Measurements from ENCODE around the gene FBRS. TPM values are rescaled to one million over a fixed set of nuclear protein-coding genes. Genes with fewer than 3 reads are reported as not detected.

Gene FBRS
- polyA plus RNA-seq (2013, experiment 1 of 2) = 61.7 TPM
- polyA plus RNA-seq (2013, experiment 2 of 2) = 57.4 TPM

- H2AK5ac ChIP-seq (ENCODE audit: low read length, severe bottlenecking) = no peak within 1 kb of the TSS
- peak within 1 kb of the TSS in 1 of 2 experiments; percentile 87 for H3K23ac ChIP-seq (ENCODE audit: low read length in 2 of 2)
- no peaks in the 10 kb centered on the region for H3K27me3 ChIP-seq (ENCODE audit: control insufficient read depth in 1 of 2, insufficient read depth in 1 of 2, low read length in 2 of 2)
- DNase-seq = peak; percentile 100
- H2BK12ac ChIP-seq (ENCODE audit: low read length in 2 of 2) = peak within 1 kb of the TSS in 1 of 2 experiments; percentile 48
- H3K4ac ChIP-seq (ENCODE audit: low read depth in 1 of 2, low read length in 2 of 2) = peak within 1 kb of the TSS; percentile 81 to 85
- H3K4me3 ChIP-seq (ENCODE audit: insufficient read depth in 1 of 2, low read depth in 1 of 2, low read length in 2 of 2) = peak within 1 kb of the TSS; percentile 87 to 93
- H3K27ac ChIP-seq (ENCODE audit: low read length, poor library complexity, severe bottlenecking) = peak within 1 kb of the TSS; percentile 99
- H3K4me1 ChIP-seq (ENCODE audit: control insufficient read depth, insufficient read depth, low read depth, low read length) = peaks cover 22% of the 10 kb centered on the region
- H2BK120ac ChIP-seq (ENCODE audit: low read depth, low read length) = peak within 1 kb of the TSS; percentile 87
- H4K91ac ChIP-seq (ENCODE audit: low read length) = peak within 1 kb of the TSS; percentile 88
- H3K9ac ChIP-seq (ENCODE audit: low read length) = peak within 1 kb of the TSS; percentile 100
- H4K8ac ChIP-seq (ENCODE audit: low read length) = peak within 1 kb of the TSS; percentile 90
- peak within 1 kb of the TSS; percentile 95 to 99 for H3K18ac ChIP-seq (ENCODE audit: low read depth in 1 of 2, low read length in 2 of 2)
- peak within 1 kb of the TSS; percentile 73 for H2AFZ ChIP-seq (ENCODE audit: low read depth, low read length)
- peaks cover 52 to 61% of the 10 kb centered on the region in 2 experiments for H3K36me3 ChIP-seq (ENCODE audit: control insufficient read depth in 1 of 2, insufficient read depth in 2 of 2, low read depth in 1 of 2, low read length in 2 of 2)
- peak within 1 kb of the TSS; percentile 87 for H2BK15ac ChIP-seq (ENCODE audit: low read depth, poor library complexity, severe bottlenecking)
- peak within 1 kb of the TSS in 1 of 2 experiments; percentile 91 for H3K14ac ChIP-seq (ENCODE audit: low read length in 2 of 2)
- peak within 1 kb of the TSS; percentile 97 for H2BK5ac ChIP-seq (ENCODE audit: low read depth, low read length, poor library complexity, severe bottlenecking)
- H3K79me1 ChIP-seq (replicated peaks; ENCODE audit: low read length, poor library complexity, severe bottlenecking) = peaks cover 22% of the 10 kb centered on the region
- WGBS = under 1% methylated on average over 84 of the region's 86 CpGs
- no peaks in the 10 kb centered on the region for H3K9me3 ChIP-seq (ENCODE audit: control insufficient read depth, low read length)
- H3K4me2 ChIP-seq (ENCODE audit: low read length, poor library complexity, severe bottlenecking) = peak within 1 kb of the TSS; percentile 88
Measured at GRCh38 chr16:30657866-30658730, at the start of gene FBRS. FBRS (plus strand) TSS chr16:30658431; CDS start chr16:30659519, 1,088 bp downstream.

GRCh38 chr16:30609002-30609925 lies 49.0 kb upstream of the FBRS start:
- Histone ChIP-seq H2AFZ (ENCODE audit: low read depth, low read length) (peak overlapping the region; percentile 97), H2BK12ac (ENCODE audit: low read length in 2 of 2) (peak overlapping the region in 1 of 2 experiments; percentile 63), H3K27me3 (ENCODE audit: control insufficient read depth in 1 of 2, insufficient read depth in 1 of 2, low read length in 2 of 2) (no peaks in the 10 kb centered on the region), H4K8ac (ENCODE audit: low read length) (peak overlapping the region; percentile 99), H3K9me3 (ENCODE audit: control insufficient read depth, low read length) (no peaks in the 10 kb centered on the region), H3K4ac (ENCODE audit: low read depth in 1 of 2, low read length in 2 of 2) (peak overlapping the region; percentile 80 to 98), H2BK5ac (ENCODE audit: low read depth, low read length, poor library complexity, severe bottlenecking) (peak overlapping the region; percentile 84), H3K4me2 (ENCODE audit: low read length, poor library complexity, severe bottlenecking) (peak overlapping the region; percentile 89), H2BK120ac (ENCODE audit: low read depth, low read length) (peak overlapping the region; percentile 89), H3K79me1 (replicated peaks; ENCODE audit: low read length, poor library complexity, severe bottlenecking) (peaks cover 24% of the 10 kb centered on the region), H3K23ac (ENCODE audit: low read length in 2 of 2) (peak overlapping the region in 1 of 2 experiments; percentile 60), H3K27ac (ENCODE audit: low read length, poor library complexity, severe bottlenecking) (peak overlapping the region; percentile 97), H3K36me3 (ENCODE audit: control insufficient read depth in 1 of 2, insufficient read depth in 2 of 2, low read depth in 1 of 2, low read length in 2 of 2) (peaks cover 26 to 40% of the 10 kb centered on the region in 2 experiments), H3K14ac (ENCODE audit: low read length in 2 of 2) (peak overlapping the region; percentile 94 to 99), H2AK5ac (ENCODE audit: low read length, severe bottlenecking) (no peak overlapping the region), H4K91ac (ENCODE audit: low read length) (peak overlapping the region; percentile 97), H3K9ac (ENCODE audit: low read length) (peak overlapping the region; percentile 98), H3K18ac (ENCODE audit: low read depth in 1 of 2, low read length in 2 of 2) (peak overlapping the region; percentile 95 to 100), H3K4me1 (ENCODE audit: control insufficient read depth, insufficient read depth, low read depth, low read length) (peaks cover 6% of the 10 kb centered on the region), H2BK15ac (ENCODE audit: low read depth, poor library complexity, severe bottlenecking) (no peak overlapping the region), H3K4me3 (ENCODE audit: insufficient read depth in 1 of 2, low read depth in 1 of 2, low read length in 2 of 2) (peak overlapping the region; percentile 87 to 88)
- 13% methylated on average over 39 of the region's 40 CpGs for WGBS
- DNase-seq = peak; percentile 45

GRCh38 chr16:30609926-30610839 lies 48.0 kb upstream of the FBRS start, which contains the start of gene ZNF689:
ZNF689 (minus strand) TSS chr16:30610389; CDS start chr16:30610041, 348 bp downstream.
- peak within 1 kb of the TSS in 1 of 2 experiments; percentile 81 for H2BK12ac ChIP-seq (ENCODE audit: low read length in 2 of 2)
- peak within 1 kb of the TSS; percentile 99 for H3K4me2 ChIP-seq (ENCODE audit: low read length, poor library complexity, severe bottlenecking)
- H3K9me3 ChIP-seq (ENCODE audit: control insufficient read depth, low read length) = no peaks in the 10 kb centered on the region
- peak within 1 kb of the TSS; percentile 97 for H4K91ac ChIP-seq (ENCODE audit: low read length)
- H2AFZ ChIP-seq (ENCODE audit: low read depth, low read length) = peak within 1 kb of the TSS; percentile 97
- H3K36me3 ChIP-seq (ENCODE audit: control insufficient read depth in 1 of 2, insufficient read depth in 2 of 2, low read depth in 1 of 2, low read length in 2 of 2) = peaks cover 16 to 31% of the 10 kb centered on the region in 2 experiments
- peak within 1 kb of the TSS; percentile 28 for H2BK15ac ChIP-seq (ENCODE audit: low read depth, poor library complexity, severe bottlenecking)
- peak within 1 kb of the TSS; percentile 99 for H4K8ac ChIP-seq (ENCODE audit: low read length)
- H3K9ac ChIP-seq (ENCODE audit: low read length) = peak within 1 kb of the TSS; percentile 98
- peak; percentile 98 for DNase-seq
- H3K4me3 ChIP-seq (ENCODE audit: insufficient read depth in 1 of 2, low read depth in 1 of 2, low read length in 2 of 2) = peak within 1 kb of the TSS; percentile 87 to 88
- under 1% methylated on average over 62 of the region's 63 CpGs for WGBS
- peak within 1 kb of the TSS in 1 of 2 experiments; percentile 60 for H3K23ac ChIP-seq (ENCODE audit: low read length in 2 of 2)
- H2AK5ac ChIP-seq (ENCODE audit: low read length, severe bottlenecking) = peak within 1 kb of the TSS; percentile 67
- peak within 1 kb of the TSS; percentile 97 for H3K27ac ChIP-seq (ENCODE audit: low read length, poor library complexity, severe bottlenecking)
- H3K18ac ChIP-seq (ENCODE audit: low read depth in 1 of 2, low read length in 2 of 2) = peak within 1 kb of the TSS; percentile 95 to 100
- H3K4ac ChIP-seq (ENCODE audit: low read depth in 1 of 2, low read length in 2 of 2) = peak within 1 kb of the TSS; percentile 80 to 98
- H3K14ac ChIP-seq (ENCODE audit: low read length in 2 of 2) = peak within 1 kb of the TSS; percentile 94 to 99
- no peaks in the 10 kb centered on the region for H3K27me3 ChIP-seq (ENCODE audit: control insufficient read depth in 1 of 2, insufficient read depth in 1 of 2, low read length in 2 of 2)
- H2BK5ac ChIP-seq (ENCODE audit: low read depth, low read length, poor library complexity, severe bottlenecking) = peak within 1 kb of the TSS; percentile 84
- peak within 1 kb of the TSS; percentile 89 for H2BK120ac ChIP-seq (ENCODE audit: low read depth, low read length)
- H3K4me1 ChIP-seq (ENCODE audit: control insufficient read depth, insufficient read depth, low read depth, low read length) = peaks cover 6% of the 10 kb centered on the region
- H3K79me1 ChIP-seq (replicated peaks; ENCODE audit: low read length, poor library complexity, severe bottlenecking) = peaks cover 22% of the 10 kb centered on the region

All from mesenchymal stem cell (in vitro differentiated cells and primary cell).